ENCODE measurements around the gene COL25A1. TPM values are rescaled to one million over a fixed set of nuclear protein-coding genes. Genes with fewer than 3 reads are reported as not detected.

Gene COL25A1
- total and polyA plus RNA-seq, 4 donors = 0.61 to 4.4 (median 2.1) TPM

DNA sequence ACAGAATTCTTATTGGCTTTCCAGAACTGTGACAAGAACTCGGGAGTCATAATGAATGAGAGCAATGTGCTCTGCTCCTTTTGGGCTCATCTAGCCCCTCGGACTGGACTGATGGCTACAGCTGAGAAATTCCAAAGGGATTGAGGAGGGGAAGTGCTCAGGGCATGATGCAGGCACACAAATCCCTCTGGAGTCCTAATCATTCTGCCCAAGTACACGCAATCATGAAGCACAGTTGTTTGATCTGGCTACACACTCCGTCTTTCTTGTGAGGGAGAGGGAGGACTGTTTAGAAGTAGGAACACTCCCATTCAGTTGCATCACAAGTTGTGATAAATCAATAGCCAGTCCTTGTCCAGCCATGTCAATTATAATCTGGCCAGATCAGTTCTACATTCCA is 237.5 kb downstream of the COL25A1 start:
- 72% methylated on average over 4 of the region's 4 CpGs for WGBS
- H3K36me3 ChIP-seq (ENCODE audit: control insufficient read depth in 4 of 4, insufficient read depth in 3 of 4, low read depth in 1 of 4, low read length in 3 of 4) = no peaks in the 10 kb centered on the region
- no peak overlapping the region for H3K4me3 ChIP-seq (ENCODE audit: low read depth in 1 of 3, low read length in 3 of 3)
- TF ChIP-seq, protein P1, sequence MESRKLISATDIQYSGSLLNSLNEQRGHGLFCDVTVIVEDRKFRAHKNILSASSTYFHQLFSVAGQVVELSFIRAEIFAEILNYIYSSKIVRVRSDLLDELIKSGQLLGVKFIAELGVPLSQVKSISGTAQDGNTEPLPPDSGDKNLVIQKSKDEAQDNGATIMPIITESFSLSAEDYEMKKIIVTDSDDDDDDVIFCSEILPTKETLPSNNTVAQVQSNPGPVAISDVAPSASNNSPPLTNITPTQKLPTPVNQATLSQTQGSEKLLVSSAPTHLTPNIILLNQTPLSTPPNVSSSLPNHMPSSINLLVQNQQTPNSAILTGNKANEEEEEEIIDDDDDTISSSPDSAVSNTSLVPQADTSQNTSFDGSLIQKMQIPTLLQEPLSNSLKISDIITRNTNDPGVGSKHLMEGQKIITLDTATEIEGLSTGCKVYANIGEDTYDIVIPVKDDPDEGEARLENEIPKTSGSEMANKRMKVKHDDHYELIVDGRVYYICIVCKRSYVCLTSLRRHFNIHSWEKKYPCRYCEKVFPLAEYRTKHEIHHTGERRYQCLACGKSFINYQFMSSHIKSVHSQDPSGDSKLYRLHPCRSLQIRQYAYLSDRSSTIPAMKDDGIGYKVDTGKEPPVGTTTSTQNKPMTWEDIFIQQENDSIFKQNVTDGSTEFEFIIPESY (IDR thresholded peaks at IDR 0.05) = no peak
- TF ChIP-seq FOXA1 (IDR thresholded peaks at IDR 0.05) = no peak
- TF ChIP-seq, protein P2, sequence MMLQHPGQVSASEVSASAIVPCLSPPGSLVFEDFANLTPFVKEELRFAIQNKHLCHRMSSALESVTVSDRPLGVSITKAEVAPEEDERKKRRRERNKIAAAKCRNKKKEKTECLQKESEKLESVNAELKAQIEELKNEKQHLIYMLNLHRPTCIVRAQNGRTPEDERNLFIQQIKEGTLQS (IDR thresholded peaks at IDR 0.05) = no peak
- H3K27ac ChIP-seq (ENCODE audit: low read depth in 1 of 2, low read length in 2 of 2) = no peak overlapping the region
- H3K9me3 ChIP-seq (ENCODE audit: control insufficient read depth in 4 of 4, low read length in 3 of 4) = no peaks in the 10 kb centered on the region
- H3K4me1 ChIP-seq (ENCODE audit: control insufficient read depth in 4 of 4, insufficient read depth in 4 of 4, low read length in 3 of 4) = peaks cover 0 to 1% (median 0%) of the 10 kb centered on the region in 4 donors
- no peak for DNase-seq (ENCODE audit: low spot score)
- peaks cover 0 to 6% (median 0%) of the 10 kb centered on the region in 4 donors for H3K27me3 ChIP-seq (ENCODE audit: control insufficient read depth in 4 of 4, insufficient read depth in 4 of 4, low read length in 3 of 4)
- no peak overlapping the region for H3K9ac ChIP-seq (ENCODE audit: low read depth in 1 of 2, low read length in 2 of 2)

GRCh38 chr4:109053257-109053656 is 249.2 kb downstream of the COL25A1 start:
- H3K27me3 ChIP-seq (ENCODE audit: control insufficient read depth in 4 of 4, insufficient read depth in 4 of 4, low read length in 3 of 4) = no peaks in the 10 kb centered on the region
- no peaks in the 10 kb centered on the region for H3K36me3 ChIP-seq (ENCODE audit: control insufficient read depth in 4 of 4, insufficient read depth in 3 of 4, low read depth in 1 of 4, low read length in 3 of 4)
- no peaks in the 10 kb centered on the region for H3K4me1 ChIP-seq (ENCODE audit: control insufficient read depth in 4 of 4, insufficient read depth in 4 of 4, low read length in 3 of 4)
- DNase-seq (ENCODE audit: low spot score) = no peak
- H3K27ac ChIP-seq (ENCODE audit: low read depth in 1 of 2, low read length in 2 of 2) = no peak overlapping the region
- no peak for TF ChIP-seq HNF4A (conservative IDR thresholded peaks at IDR 0.05)
- TF ChIP-seq, protein P1 (IDR thresholded peaks at IDR 0.05) = no peak
- no peak for TF ChIP-seq NR2F2 (IDR thresholded peaks at IDR 0.05)
- TF ChIP-seq FOXA1 (IDR thresholded peaks at IDR 0.05) = no peak
- TF ChIP-seq YY1 (IDR thresholded peaks at IDR 0.05) = no peak
- no peak for TF ChIP-seq RXRA (IDR thresholded peaks at IDR 0.05)
- TF ChIP-seq CTCF (IDR thresholded peaks at IDR 0.05; ENCODE audit: low read depth, low read length, missing input control) = no peak
- no peak for TF ChIP-seq JUND (IDR thresholded peaks at IDR 0.05)
- TF ChIP-seq RAD21 (IDR thresholded peaks at IDR 0.05) = no peak
- TF ChIP-seq EGR1 (IDR thresholded peaks at IDR 0.05; ENCODE audit: low read depth in 2 of 2) = no peak
- TF ChIP-seq FOXA2 (IDR thresholded peaks at IDR 0.05) = no peak
- TF ChIP-seq, protein P2 (IDR thresholded peaks at IDR 0.05) = no peak
- TF ChIP-seq HNF4G (IDR thresholded peaks at IDR 0.05) = no peak
- TF ChIP-seq, protein P3, sequence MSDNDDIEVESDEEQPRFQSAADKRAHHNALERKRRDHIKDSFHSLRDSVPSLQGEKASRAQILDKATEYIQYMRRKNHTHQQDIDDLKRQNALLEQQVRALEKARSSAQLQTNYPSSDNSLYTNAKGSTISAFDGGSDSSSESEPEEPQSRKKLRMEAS (IDR thresholded peaks at IDR 0.05) = no peak
- TF ChIP-seq GABPA (IDR thresholded peaks at IDR 0.05 in 1 of 2, conservative IDR thresholded peaks at IDR 0.05 in 1 of 2) = no peak
- no peak for TF ChIP-seq TAF1 (conservative IDR thresholded peaks at IDR 0.05)
- TF ChIP-seq, protein P4, sequence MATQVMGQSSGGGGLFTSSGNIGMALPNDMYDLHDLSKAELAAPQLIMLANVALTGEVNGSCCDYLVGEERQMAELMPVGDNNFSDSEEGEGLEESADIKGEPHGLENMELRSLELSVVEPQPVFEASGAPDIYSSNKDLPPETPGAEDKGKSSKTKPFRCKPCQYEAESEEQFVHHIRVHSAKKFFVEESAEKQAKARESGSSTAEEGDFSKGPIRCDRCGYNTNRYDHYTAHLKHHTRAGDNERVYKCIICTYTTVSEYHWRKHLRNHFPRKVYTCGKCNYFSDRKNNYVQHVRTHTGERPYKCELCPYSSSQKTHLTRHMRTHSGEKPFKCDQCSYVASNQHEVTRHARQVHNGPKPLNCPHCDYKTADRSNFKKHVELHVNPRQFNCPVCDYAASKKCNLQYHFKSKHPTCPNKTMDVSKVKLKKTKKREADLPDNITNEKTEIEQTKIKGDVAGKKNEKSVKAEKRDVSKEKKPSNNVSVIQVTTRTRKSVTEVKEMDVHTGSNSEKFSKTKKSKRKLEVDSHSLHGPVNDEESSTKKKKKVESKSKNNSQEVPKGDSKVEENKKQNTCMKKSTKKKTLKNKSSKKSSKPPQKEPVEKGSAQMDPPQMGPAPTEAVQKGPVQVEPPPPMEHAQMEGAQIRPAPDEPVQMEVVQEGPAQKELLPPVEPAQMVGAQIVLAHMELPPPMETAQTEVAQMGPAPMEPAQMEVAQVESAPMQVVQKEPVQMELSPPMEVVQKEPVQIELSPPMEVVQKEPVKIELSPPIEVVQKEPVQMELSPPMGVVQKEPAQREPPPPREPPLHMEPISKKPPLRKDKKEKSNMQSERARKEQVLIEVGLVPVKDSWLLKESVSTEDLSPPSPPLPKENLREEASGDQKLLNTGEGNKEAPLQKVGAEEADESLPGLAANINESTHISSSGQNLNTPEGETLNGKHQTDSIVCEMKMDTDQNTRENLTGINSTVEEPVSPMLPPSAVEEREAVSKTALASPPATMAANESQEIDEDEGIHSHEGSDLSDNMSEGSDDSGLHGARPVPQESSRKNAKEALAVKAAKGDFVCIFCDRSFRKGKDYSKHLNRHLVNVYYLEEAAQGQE (IDR thresholded peaks at IDR 0.05) = no peak
- no peak for TF ChIP-seq SP1 (IDR thresholded peaks at IDR 0.05)
- H3K9ac ChIP-seq (ENCODE audit: low read depth in 1 of 2, low read length in 2 of 2) = no peak overlapping the region
- no peak overlapping the region for H3K4me3 ChIP-seq (ENCODE audit: low read depth in 1 of 3, low read length in 3 of 3)
- no peaks in the 10 kb centered on the region for H3K9me3 ChIP-seq (ENCODE audit: control insufficient read depth in 4 of 4, low read length in 3 of 4)
- WGBS = 80% methylated on average over 5 of the region's 5 CpGs
